ENCODE data around the gene WRNIP1.
A peak's percentile ranks its signal among the peaks of the same experiment; 100 is the strongest.

WRNIP1 gene

DNA sequence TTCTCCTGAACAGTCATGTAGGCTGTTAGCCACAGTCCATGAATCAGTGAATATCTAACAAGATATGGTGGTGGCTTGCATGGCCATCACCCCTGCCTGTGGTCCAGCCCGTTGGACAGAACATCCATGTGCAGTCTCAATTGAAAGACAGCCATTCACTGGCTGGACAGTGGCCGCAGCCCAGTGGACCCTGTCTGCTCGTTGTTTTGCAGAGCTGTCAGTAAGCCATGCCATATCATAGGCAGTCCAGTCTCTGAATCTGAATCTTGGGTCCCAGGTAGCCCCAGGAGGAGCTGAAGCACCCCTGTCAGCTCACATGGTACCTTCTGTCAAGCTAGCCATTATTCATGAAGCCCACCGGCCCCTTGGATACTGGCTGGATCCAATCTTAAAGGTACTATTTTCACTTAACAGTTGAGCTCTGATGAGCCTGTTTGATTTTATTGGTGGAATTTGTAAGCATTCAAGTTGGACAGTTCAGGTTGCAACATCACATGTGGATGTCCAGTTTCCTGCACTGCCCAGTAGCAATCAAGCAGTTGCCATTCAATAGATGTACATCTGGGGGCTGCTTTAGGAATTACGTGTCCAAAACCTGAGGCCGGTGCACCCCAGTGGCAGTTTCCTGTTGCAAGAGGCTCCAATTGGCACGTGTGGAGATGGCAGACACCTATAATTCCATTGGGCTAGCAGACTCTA is 38.7 kb downstream of the WRNIP1 start:
- DNase-seq, result no peak

DNA sequence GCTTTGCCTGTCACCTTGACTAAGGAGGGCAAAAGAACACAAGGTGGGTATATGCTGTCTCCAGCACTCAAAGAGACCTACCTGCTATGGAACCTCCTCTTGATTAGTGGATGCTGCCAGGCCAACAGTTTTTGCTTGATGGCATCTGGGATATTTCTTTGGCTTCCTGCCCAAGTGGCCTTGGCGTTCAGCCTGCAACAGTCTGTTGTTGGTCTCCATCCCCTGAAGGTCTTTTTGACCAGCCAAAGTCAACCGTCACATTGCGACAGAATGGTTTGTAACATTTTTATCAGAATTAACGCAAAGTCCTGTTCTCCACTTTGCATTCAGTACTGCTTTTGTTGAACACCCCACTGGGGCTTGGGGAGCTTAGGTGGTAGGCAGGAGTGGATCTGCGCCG is 39.3 kb downstream of the WRNIP1 start:
- peak in 1 of 58 donors; percentile 64 for DNase-seq

DNA sequence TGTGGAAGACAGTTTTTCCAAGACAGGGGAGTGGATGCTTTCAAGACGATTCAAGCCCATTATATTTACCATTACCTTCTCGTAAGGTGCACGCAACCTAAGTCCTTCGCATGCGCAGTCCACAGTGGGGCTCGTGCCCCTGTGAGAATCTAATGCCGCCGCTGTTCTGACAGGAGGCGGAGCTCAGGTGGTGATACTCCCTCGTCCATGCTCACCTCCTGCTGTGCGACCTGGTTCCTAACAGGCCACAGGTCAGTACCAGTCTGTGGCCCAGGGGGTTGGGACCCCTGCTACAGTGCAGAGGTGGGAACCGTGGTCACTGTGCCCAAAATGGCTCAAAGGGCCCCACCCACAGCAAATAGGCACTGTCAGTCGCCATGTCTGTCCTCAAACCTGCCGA is 39.8 kb downstream of the WRNIP1 start:
- no peak for DNase-seq

DNA sequence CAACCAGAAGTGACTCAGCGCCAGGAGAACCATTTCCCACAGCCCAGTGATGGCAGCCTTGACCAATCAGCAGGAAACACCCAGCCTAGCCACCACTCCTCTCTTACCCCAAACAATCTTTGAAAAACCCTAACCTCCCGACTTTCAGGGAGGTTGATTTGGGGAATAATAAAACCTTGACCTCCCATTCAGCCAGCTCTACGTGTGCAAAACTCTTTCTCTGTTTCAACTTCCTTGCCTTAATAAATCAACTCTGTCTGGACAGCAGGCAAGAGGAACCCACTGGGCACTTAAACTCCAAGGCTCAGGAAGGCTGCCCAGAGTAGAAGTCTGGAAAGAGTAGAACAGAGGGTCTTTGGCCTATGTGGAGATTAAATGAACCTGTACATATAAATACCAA is 41.5 kb downstream of the WRNIP1 start:
- no peak for DNase-seq

DNA sequence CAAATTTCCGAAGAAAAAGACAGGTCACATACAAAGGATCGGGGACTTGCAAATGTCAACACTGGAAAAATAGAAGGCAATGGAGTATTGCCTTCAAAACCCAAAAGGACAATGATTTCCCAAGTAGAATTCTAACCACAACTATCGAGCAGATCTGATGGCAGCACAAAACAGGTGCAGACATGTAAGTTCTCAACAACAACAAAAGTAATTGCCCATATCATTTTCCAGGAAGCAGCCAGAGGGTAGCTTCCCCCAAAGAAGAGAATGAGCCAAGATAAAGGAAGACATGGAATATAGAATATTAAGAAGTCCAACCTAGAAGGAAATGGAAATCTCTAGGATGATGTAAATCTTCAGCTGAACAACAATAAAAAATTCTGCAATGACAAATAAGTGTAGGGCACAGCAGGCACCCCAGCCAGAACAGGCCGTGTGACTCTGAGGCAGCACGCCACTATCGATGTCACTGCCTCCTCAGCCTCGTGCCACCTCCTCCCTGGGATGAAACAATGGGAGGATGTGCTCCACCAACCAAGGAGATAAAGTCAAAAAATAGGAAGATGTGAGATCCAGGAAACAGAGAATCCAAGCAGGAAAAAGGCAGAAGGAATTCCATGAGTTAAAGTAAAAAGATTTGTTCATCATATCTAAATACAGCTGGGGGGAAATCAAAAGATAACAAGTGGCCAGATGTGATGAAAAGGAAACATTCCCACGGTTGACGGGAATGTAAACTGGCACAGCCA is 42.3 kb downstream of the WRNIP1 start:
- peak in 15 of 58 donors; percentile 10 to 66 (median 24) for DNase-seq

DNA sequence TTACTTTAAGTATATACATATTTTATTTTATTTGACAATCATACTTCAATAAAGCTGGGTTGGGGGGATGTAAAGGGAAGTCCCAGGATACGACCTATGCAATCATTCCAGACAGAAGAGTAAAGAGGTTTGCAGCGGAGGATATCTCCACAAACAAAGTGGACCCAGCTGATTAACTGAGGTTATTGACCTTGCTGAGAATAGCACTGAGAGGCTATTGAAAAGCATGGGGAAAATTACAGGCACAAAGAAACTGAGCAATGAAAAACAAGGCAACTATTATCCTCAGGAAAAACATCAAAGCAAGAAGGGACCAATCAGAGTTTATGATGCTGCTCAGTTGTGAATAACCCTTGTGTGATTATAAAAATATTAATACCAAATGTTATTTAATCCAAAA is 43.8 kb downstream of the WRNIP1 start:
- DNase-seq, result peak in 1 of 58 donors; percentile 25

DNA sequence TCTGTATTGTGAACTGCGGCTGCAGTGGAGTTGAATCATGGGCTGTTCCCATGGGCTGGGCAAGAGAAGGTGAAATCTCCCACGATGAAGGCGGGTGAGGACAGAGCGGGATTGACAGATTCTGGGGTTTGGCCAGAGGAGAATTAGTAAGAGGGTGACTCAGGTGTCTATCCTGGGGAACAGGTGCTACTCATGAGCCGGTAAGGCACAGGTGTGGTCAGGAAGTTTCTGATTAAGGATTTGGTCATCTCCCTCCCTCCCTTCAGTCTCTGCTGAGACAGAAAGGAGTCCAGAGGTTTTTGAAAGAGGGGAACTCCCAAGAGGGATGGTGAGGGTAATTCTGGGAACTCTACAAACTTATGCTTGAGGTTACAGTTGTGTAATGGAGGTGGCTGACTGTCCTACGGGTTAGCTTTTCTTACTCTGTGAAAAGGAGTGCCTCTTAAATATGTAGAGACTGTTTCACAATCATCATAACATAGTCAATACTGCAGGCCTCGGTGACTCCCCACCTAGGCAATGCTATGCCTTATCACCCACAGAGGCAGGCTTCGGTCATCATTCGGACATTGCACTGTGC is 45.0 kb downstream of the WRNIP1 start:
- DNase-seq, result no peak

DNA sequence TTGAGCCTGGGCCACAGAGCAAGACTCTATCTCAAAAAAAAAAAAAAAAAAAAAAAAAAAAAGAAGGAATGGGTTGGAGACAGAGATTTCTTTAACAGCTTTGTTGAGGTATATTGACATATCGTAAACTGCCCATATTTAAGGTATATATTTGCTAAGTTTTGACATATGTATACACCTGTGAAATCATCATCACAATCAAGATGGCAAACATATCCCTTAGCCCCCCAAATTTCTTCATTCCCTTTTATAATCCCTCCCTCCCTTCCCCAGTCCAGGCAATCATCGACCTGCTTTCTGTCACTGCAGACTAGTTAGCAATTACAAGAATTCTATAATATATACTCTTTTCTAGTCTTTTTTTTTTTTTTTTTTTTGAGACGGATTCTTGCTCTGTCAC is 47.5 kb downstream of the WRNIP1 start:
- no peak for DNase-seq

DNA sequence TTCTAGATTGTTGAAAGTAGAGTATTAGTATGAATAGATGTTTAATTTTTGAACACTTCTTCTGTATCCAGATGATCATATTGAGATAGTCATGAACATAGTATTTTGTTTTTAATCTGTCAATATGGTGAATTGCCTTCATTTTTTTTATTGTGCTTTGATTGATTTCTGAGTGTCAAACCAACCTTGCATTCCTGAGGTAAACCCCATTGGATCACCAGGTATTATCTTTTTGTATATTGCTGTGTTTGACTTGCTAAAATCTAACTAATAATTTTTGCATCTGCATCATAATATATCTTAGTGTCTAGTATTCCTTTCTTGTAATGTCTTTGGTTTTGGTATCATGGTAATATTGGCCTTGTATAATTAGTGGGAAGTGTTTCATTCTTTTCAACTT is 51.0 kb downstream of the WRNIP1 start:
- DNase-seq, result no peak

DNA sequence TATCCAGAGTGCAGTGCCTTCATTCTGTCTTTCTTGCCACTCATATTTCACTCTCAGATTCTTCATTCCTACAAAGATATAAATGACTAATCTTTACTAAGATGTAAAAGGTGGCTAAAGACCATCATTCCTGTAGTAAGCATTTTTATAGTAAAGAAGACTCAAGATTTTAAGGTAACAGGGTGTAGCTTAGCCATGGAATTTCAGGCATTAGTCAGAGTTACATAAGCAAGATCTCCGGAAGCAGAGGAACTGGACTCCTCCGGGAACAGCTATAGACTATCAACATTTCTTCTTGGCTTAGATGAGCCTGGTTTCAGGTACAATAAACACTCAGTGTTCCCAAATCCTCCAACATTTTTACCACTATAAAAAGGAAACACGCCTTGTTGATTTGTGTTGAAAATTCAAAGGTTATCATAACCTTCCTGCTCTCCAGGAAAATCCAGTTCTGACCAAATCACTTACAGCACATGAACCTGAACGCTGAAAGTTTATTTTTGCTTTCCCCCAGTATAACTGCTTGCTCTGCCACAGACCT is 52.8 kb downstream of the WRNIP1 start:
- peak in 3 of 58 donors; percentile 19 to 50 (median 24) for DNase-seq

DNA sequence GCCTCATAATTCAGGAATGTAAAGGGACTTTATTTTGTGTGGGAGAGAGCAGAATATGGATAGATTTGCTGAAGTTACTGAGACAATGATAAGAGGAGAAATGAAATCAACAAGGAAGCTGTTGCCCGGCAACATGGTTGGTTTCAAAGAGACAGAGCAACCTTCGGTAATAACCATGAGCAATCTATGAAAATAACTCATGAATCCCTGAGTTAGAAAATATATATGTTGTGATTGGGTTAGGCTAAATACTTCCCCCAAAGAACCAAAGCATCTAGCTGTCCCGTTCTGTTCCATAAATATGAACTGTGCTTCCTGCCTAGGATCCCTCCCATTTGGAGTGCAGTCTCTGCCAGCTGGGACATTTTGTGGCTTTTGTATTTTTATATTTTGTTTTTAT is 53.4 kb downstream of the WRNIP1 start:
- peak in 3 of 58 donors; percentile 15 to 60 (median 24) for DNase-seq

DNA sequence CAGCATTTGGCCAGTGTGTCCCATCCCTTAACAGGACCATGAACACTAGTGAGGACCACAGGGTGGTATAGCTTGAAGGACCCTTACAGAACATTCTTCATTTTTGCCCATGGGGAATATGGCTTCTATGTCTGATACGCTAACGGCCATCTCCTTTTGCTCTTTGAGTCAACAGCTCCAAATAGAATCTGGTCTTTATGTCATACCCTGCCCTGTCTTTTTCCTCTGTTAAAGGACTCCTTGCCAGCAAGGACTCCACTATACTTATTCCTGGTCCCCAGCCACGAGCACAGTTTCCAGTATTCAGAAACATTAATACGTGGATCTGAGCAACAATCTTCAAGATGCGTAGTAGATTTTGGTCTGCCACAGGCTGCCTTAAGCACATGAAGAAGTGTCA is 53.9 kb downstream of the WRNIP1 start:
- DNase-seq, result no peak

DNA sequence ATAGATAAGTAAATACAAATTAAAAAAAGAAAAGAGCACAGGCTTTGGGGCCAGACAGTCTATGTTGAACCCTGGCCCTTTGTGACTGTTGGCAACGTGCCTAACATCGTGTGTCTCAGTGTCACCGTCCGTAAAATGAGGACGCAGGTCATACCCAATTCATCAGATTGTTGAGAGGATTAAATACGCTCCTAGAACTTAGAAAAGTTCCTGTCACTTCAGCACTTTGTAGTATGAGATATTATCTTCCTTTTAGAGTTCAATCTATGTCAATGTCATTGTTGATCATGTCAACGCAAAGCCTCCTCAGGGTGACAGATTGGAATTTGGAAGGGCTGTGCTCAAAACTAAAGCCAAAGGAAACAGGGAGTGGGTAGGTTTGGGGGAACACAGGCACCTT is 54.8 kb downstream of the WRNIP1 start:
- DNase-seq, result no peak

DNA sequence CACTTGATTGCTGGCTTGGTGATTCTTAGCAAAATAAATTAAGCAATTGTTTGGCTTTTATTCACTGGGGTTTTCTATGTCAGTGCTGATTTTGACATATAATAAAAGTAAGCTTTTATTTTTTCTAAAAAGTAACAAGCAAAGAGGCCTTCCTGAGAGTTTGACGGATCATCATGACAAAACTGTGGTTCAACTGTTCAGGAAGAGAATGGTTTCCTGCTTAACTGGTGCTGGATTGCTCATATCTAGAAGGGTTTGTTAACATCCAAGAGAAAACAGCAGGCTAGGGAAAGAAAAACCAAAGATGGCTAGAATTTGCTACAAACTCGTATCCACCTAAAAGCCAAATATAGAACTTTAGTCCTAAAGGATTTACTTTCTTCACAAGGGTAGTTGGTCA is 55.2 kb downstream of the WRNIP1 start:
- DNase-seq, result no peak

DNA sequence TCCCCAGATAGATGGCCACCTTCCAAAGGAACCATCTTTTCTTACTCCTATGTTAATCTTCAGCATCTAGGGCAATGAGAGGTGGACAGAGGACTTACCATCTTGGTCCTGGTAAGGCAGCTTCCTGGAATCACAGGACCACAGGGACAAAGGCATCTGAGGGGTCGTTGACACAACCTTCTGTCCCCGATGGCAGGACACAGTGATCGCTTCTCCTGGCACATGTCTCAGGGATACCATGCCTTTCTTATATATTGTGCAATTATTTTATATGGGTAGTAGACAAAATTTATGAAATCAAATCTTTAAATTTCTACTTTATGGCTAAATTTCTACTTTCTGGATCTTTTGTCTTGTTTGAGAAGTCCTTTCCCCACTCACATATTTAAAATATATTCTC is 56.4 kb downstream of the WRNIP1 start:
- no peak for DNase-seq

DNA sequence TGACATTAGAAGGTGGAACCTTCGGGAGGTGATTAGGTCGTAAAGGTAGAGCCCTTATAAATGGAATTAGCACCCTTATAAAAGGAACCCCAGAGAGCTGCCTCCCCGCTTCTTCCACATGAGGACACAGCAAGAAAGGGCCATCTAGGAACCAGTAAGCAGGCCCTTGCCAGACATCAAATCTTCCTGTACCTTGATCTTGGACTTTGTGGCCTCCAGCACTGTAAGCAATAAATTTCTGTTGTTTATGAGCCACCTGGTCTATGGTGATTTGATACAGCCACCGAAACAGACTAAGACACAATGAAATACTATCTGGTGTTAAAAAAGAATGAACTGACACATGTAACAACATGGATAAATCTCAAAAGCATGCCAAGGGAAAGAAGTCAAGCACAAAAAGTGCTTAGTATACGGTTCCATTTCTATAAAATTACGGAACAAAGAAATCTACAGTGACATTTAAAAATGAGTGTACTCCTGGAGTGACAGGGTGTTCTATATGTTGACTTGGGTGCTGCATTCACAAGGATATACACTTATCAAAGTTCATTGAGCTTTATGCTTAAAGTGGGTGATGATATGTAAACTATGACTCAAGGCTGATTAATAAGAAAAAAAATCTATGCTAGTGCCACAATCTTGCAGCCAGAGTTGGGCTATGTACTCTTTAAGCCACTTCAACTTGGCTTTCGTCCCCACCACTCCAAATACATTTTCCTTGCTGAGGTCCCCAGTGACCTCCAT is 58.1 kb downstream of the WRNIP1 start:
- no peak for DNase-seq

DNA sequence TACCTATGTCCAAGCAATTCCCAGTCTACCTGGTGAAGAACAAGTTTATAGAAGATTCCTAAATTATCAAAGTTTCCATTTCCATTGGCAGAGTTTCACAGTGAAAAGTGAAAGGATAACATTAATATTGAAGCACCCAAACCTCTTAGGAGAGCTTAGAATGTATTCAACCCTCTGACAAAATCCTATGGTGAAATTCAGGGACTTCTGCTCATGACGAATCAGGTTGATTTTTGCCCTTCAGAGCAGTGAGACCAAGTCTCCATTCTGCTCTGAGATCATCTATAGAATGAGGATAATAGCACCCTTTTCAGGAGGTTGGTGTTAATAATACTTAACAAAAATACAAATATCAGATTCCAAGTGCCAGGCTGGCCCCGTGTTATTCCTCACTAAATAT is 60.9 kb downstream of the WRNIP1 start:
- DNase-seq, result no peak

DNA sequence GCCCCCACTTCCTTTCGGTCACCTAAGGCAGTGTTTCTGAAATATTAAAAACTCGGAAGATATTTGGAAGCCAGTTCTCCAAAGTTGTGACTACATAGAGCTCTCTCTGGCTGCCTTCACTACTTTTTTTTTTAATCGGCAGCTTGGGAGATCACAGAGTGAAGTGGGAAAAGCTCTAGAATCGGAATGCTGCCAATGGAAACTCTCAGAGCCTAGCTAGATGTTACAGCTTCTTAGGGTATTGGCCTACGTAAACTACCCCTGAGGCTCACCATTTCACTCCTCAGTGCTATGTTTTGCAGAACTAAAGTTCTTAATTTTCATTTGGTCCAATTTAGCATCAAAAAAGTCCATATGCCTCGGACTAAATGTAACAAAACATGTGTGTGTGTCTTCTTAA is 61.9 kb downstream of the WRNIP1 start:
- no peak for DNase-seq

DNA sequence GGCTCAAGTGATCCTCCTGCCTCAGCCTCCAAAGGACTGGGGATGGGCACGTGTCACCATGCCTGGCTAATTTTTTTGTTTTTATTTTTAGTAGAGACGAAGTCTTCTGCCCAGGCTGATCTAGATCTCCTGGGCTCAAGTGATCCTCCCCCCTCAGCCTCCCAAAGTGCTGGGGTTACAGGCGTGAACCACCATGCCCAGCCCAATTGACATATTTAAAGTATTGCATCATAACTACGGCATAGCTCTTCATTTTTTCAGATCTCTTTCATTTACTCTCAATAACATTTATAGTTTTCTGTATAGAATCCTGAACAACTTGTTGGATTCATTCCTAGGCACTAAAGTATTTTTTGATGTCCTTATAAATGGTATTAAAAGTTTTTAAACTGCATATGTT is 63.4 kb downstream of the WRNIP1 start:
- no peak for DNase-seq

DNA sequence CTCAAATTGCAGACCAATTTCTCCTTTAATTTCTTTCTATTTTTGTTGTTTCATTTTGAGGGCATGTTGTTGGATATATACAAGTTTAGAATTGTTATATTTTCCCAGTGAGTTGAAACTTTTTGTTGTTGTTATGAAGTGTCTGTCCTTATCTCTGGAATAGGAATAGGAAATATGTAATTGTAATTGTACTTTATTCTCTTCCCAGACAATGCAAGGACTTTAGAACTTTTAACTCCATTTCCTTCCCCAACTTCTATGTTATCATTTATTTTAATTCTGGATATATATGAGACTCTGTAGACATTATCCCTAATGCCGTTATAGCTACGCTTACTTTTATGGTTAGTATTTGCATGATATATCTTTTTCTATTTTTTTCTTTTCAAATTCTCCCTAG is 64.1 kb downstream of the WRNIP1 start:
- no peak for DNase-seq

DNA sequence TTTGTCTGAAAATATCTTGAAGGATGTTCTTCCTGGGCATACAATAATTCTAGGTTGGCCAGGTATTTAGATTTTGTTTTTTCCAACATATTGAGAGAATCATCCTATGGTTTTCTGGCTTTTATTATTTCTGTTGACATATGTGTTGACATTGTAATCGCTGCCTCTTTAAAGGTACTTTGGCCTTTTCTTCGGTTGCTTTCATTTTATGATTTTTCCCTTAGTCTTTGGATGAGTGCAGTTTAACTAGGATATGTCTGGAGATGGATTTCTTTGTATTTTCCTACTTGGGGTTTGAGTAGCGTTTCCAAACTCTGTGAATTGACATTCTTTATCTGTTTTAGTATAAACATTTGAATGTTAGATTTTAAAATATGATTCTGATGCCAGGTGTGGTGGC is 65.0 kb downstream of the WRNIP1 start:
- DNase-seq, result no peak

DNA sequence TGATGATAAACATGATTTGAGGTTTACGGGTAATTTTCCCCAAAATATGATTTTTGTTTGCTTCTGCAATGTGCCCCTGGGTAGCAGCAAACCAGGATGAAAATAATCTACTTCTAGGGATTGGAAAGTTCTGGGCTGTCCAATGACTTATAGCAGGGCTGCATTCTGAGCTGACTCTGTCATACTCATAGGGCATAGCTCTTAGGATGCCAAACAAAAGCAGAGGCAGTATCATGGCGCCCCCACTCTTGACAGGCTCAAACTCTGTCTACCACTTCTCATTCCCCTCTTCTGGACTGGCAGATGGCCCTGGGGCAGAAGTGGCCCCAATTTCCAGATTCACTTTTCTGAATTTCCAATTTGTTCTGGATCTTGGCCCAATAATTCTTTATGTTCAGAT is 66.2 kb downstream of the WRNIP1 start:
- DNase-seq, result no peak

All from anterior cingulate cortex (tissue), 58 donors.